ENCODE measurements around the gene QRICH2.

QRICH2 gene

DNA sequence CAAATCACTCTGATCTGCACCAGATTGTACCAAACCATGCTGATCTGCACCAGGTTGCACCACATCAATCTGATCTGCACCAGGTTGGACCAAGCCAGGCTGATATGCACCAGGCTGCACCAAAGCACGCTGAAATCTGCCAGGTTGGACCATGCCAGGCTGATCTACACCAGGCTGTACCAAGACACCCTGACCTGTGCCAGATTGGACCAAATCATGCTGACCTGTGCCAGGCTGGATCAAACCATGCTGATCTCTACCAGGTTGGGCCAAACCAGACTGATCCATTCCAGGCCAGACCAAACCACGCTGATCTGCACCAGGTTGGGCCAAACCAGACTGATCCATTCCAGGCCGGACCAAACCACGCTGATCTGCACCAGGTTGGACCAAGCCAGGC, 15.5 kb downstream of the QRICH2 start:
- DNase-seq (ENCODE audit: low read depth), result no peak
- no peak overlapping the region for H3K4me3 ChIP-seq (ENCODE audit: low read length)
- TF ChIP-seq, protein P1, sequence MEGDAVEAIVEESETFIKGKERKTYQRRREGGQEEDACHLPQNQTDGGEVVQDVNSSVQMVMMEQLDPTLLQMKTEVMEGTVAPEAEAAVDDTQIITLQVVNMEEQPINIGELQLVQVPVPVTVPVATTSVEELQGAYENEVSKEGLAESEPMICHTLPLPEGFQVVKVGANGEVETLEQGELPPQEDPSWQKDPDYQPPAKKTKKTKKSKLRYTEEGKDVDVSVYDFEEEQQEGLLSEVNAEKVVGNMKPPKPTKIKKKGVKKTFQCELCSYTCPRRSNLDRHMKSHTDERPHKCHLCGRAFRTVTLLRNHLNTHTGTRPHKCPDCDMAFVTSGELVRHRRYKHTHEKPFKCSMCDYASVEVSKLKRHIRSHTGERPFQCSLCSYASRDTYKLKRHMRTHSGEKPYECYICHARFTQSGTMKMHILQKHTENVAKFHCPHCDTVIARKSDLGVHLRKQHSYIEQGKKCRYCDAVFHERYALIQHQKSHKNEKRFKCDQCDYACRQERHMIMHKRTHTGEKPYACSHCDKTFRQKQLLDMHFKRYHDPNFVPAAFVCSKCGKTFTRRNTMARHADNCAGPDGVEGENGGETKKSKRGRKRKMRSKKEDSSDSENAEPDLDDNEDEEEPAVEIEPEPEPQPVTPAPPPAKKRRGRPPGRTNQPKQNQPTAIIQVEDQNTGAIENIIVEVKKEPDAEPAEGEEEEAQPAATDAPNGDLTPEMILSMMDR (conservative IDR thresholded peaks at IDR 0.05; ENCODE audit: low read length), result no peak

DNA sequence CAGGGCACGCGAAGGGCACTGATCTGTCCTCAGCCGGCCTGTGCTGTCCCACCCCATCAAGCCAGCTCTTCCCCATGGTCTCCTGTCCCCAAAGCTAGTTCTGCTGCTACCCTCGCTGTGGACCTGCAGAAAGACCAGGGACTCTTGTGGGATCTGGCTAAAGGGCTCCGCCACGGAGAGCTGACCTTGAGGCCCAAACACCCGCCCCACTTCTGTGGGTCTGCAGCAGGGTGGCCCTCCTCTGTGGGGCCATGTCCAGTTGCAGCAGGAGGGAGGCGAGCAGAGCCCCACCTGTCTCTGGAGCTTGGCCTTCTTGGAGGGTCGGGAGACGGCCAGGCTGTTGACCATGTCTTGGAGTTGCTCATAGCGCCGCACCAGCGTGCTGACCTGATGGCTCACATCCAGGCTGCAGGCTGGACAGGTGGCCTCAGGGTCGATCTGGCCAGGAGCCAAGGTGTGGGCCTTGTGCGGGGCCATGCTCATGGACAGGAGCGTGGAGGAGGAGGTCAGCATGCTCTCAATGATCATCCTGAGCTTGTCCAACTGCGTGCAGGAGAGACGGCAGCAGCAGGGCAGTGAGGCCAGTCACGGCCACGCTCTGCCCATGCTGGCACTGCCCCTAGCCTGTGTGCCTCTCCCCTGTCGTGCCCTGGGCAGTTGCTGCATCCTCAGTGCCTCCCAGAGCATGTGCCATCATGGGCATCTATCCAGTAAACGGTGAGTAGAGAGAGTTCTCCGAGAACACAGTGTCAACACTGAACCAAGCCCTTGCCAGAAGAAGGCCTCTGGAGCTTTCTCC, 26.3 kb downstream of the QRICH2 start:
- no peak for DNase-seq (ENCODE audit: low read depth)
- TF ChIP-seq, protein P1 (conservative IDR thresholded peaks at IDR 0.05; ENCODE audit: low read length), result no peak

DNA sequence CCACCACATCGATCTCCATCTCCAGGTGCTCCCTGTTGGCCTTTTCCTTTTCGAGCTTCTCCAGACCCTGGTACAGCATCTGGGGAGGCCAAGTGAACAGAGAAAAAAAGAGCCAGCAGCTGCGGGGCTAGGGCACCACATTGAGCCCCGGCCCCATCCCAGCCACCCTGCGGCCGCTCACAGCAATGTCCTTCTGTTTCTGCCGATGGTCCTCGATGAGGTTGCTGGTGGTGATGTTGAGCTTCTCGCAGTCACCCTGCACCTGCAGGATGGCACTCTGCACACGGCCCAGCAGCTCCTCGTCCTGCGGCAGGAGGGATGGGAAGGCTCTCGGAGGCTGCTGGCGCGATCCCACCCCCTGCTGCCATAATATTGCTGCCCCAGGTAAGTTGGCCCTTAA, 27.4 kb downstream of the QRICH2 start:
- H3K4me3 ChIP-seq (ENCODE audit: low read length), result no peak overlapping the region
- no peak for DNase-seq (ENCODE audit: low read depth)
- TF ChIP-seq, protein P1 (conservative IDR thresholded peaks at IDR 0.05; ENCODE audit: low read length), result no peak

More for the DNA sequence above, 26.3 kb downstream of the QRICH2 start:
- no peak overlapping the region for H3K4me3 ChIP-seq (ENCODE audit: low read length)

DNA sequence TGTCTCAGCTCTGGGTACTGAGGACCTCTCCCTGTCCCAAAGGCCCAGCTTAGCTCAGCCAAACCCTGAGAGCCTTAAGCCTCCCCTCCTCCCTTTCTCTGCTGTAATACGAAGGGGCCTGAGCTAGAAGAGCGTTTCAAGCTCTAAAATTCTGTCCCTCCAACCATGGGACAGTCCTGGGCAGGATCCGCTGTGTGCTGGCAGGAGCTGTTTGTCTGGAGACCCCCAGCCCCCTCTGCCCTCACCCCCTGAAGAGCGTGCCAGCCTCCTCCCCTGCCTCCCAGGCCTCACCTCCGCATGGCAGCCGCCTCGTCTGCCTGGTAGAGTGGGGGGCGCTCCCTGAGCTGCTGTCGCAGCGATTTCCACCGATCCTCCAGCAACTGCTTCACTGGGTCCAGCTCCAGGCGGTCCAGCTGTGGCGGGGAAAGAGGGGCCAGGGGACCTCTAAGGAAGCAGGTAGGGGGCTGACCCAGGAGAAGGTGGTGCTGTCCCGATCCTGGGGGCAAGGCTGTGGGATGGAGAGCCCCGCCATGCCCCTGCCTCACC, 28.3 kb downstream of the QRICH2 start:
- no peak for DNase-seq (ENCODE audit: low read depth)
- TF ChIP-seq, protein P1 (conservative IDR thresholded peaks at IDR 0.05; ENCODE audit: low read length), result no peak

DNA sequence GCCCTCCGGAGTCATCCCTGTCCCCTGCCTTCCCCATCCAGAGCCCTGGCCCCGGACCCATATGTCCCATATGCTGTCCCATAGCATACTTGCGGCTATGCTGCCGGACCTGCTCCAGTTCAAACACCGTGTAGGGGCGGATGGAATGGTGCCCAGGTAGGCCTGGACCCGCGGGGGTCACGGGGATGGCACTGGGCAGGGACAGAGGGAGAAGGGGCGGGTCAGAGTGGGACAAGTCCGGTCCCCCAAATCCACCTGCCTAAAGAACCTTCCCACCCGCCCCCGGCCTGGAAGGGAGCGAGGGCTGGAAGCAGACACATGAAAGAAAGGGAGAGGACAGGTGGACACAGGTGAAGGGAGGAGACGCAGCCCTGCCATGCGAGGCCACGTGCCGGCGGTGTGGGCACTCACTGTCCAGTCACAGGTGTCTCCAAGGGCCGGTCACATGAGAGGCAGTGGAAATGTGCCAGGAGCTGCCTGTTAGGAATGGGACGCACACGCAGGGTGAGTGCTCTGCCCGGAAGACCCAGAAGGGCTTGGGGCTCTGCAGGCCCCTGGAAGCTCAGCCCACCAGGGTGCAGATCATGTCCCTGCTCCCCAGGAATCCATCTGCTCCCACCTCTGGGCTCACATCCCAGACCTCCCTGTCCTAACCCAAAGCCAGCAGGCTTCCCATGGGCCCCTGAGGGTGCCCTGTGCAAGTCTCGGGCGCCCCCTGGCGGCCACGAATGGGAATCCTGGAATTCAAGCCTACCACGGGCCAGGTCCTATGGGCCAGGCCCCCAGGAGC, 28.9 kb downstream of the QRICH2 start:
- DNase-seq (ENCODE audit: low read depth), result peak; percentile 72
- TF ChIP-seq, protein P1 (conservative IDR thresholded peaks at IDR 0.05; ENCODE audit: low read length), result peak; percentile 90
- no peak overlapping the region for H3K4me3 ChIP-seq (ENCODE audit: low read length)

More for the DNA sequence above, 28.3 kb downstream of the QRICH2 start:
- H3K4me3 ChIP-seq (ENCODE audit: low read length), result no peak overlapping the region

DNA sequence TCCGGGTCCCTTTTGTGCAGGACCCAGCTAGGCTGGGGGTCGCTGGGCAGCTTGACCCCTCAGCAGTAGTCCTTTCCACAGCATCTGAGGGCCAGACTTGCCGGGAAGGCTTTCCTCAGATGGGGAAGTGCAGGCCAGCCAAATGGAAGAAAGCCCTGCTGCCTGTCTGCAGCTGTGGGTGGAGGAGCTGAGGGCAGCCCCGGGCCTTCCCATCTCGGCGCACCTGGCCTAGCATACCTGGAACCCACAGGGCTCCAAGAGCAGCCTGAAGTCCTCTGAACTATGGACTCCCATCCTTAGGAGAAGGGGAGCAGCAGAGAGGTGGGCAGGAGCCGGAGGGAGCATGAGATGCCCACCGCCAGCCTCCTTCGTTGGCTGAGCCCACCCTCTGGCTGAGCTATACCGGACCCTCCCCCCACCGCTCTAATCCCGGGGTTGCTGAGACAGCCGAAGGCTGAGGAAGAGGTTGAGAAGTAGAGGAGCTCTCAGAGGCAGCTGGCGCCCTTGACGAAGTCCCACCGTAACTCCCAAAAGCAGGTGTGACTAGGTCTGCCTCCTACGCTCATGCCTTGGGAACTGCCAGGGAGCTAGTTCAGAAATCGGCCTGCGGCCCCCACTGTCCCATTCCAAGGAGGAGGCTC, 29.7 kb downstream of the QRICH2 start:
- TF ChIP-seq, protein P1 (conservative IDR thresholded peaks at IDR 0.05; ENCODE audit: low read length), result no peak
- no peak for DNase-seq (ENCODE audit: low read depth)
- no peak overlapping the region for H3K4me3 ChIP-seq (ENCODE audit: low read length)
